IgD-negative memory B cell (primary cell): ENCODE results near the gene PGLYRP2. TPM values are rescaled to one million over a fixed set of nuclear protein-coding genes. Genes with fewer than 3 reads are reported as not detected.

Experiments used
- H3K27ac Mint-ChIP-seq, 3 donors: one replicate each; pipeline ENCODE4 v1.8.0; 2020 to 2022; ENCODE audit warnings: mild to moderate bottlenecking in 3 of 3, mixed read lengths in 3 of 3, moderate library complexity in 1 of 3
- H3K27me3 Mint-ChIP-seq: one replicate; pipeline ENCODE4 v1.8.0; 2021; ENCODE audit warnings: mixed read lengths
- H3K36me3 Mint-ChIP-seq: one replicate; pipeline ENCODE4 v1.8.0; 2020; ENCODE audit warnings: mild to moderate bottlenecking, mixed read lengths
- H3K4me1 Mint-ChIP-seq, 3 donors: one replicate each; pipeline ENCODE4 v1.8.0; 2020 to 2022; ENCODE audit warnings: mixed read lengths in 3 of 3, mild to moderate bottlenecking in 1 of 3
- H3K4me3 Mint-ChIP-seq, 4 donors: one replicate each; pipeline ENCODE4 v1.8.0; 2020 to 2022; ENCODE audit warnings: mild to moderate bottlenecking in 4 of 4, mixed read lengths in 4 of 4, moderate library complexity in 3 of 4
- H3K9me3 Mint-ChIP-seq, 3 donors: one replicate each; pipeline ENCODE4 v1.8.0; 2020 to 2021; ENCODE audit warnings: mixed read lengths in 3 of 3, mild to moderate bottlenecking in 1 of 3
- polyA plus RNA-seq: library from polyadenylated mRNA; unstranded; fragments of 300-500 nt; fragmentation: Illumina TruSeq; gene quantifications from one replicate; pipeline ENCODE4 v1.2.3, GENCODE V29; 2021

Gene PGLYRP2
- polyA plus RNA-seq, 1 donor from 2014 or later = not detected

DNA sequence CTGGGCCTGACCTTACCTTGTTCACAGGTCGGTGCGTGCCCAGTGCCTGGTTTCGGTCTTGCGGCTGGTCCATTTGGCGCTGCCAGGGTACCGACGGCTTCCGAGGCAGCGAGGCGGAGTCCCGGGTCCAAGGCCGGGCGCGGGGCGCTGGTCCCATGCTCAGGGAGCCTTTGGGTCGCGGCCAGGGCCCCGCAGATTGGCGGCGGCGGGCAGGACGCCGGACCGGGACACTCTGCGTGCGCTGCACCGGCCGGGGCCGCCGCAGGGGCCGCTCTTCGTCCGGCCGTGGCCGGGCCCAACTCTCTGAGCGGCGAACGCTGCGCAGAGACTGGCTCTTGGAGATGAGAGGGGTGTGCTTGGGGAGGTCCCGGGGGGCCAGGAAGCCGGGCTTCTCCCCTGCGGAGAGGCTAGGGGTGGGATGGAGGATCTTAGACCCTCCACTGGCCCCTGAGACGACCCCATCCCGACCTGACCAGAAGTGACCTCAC is 26.2 kb downstream of the PGLYRP2 start:
- Mint-ChIP-seq H3K9me3 (peaks cover 0 to 2% (median 0%) of the 10 kb centered on the region in 3 donors), H3K27me3 (no peaks in the 10 kb centered on the region), H3K36me3 (peaks cover 9% of the 10 kb centered on the region), H3K27ac (peak overlapping the region in 2 of 3 donors; percentile 16 to 81), H3K4me3 (no peak overlapping the region), H3K4me1 (peaks cover 0 to 6% (median 3%) of the 10 kb centered on the region in 3 donors)

DNA sequence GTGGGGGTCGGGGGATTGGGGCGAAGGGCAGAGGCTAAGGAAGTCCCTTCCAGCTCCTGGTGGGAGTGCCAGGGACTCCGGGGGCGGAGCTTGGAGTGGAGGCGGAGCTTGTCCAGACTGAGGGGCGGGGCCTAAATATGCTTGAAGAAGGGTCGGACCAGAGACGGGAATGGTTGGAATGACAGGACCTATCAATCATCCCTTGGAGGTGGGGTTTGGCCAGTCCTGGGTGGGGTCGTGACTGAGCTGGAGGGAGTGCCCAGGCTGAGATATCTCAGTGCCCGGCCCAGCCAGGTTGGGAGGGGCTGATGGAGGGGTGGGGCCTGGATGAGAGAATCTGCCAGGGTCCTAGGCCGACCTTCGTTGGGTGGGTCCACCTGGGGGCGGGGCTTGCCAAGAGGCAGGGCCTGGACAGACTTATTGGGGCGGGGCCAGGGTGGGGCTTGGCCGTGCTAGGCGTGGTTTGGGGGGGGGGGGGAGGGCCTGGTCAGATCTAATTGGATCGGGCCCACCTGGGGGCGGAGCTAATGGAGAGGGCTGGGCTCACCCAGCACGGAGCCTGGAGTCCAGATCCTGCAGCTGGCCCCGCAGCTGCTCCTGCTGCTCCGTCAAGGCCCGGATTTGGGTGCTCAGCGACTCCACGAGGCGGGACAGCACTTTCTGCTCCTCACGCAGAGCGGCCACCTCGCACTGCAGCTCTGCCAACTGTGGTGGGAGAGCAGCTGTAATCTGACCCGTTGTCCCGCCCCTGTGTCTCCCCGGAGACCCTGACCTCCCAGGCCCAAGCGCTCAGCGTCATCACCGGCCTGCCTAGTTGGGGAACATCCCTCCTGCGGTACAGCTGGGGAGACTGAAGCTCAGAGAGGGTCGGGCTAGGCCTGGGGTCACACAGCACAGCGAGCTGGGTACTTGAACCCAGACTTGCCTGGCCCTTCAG is 26.9 kb downstream of the PGLYRP2 start:
- Mint-ChIP-seq H3K4me3 (no peak overlapping the region), H3K36me3 (peaks cover 8% of the 10 kb centered on the region), H3K4me1 (peaks cover 0 to 6% (median 3%) of the 10 kb centered on the region in 3 donors)

DNA sequence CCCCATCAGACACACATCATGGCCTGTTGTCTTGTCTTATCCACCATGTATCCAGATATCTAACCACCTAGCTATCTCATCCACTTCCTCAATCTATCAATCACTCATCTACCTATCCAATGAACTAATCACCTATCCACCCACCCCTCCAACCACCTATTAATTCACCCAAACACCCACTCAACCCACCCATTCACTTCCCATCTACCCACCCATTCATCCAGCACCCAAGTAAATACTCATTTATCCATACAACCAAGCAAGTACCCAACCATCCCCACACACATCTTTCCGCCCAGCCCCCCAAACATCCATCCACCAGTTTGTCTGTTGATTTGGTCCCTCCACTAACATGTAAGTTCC is 28.8 kb downstream of the PGLYRP2 start:
- Mint-ChIP-seq H3K27me3 (no peaks in the 10 kb centered on the region), H3K4me1 (peaks cover 0 to 6% (median 6%) of the 10 kb centered on the region in 3 donors), H3K36me3 (peaks cover 8% of the 10 kb centered on the region)

More for the DNA sequence above, 26.9 kb downstream of the PGLYRP2 start:
- no peaks in the 10 kb centered on the region for H3K27me3 Mint-ChIP-seq
- no peak overlapping the region for H3K27ac Mint-ChIP-seq
- peaks cover 0 to 2% (median 0%) of the 10 kb centered on the region in 3 donors for H3K9me3 Mint-ChIP-seq

DNA sequence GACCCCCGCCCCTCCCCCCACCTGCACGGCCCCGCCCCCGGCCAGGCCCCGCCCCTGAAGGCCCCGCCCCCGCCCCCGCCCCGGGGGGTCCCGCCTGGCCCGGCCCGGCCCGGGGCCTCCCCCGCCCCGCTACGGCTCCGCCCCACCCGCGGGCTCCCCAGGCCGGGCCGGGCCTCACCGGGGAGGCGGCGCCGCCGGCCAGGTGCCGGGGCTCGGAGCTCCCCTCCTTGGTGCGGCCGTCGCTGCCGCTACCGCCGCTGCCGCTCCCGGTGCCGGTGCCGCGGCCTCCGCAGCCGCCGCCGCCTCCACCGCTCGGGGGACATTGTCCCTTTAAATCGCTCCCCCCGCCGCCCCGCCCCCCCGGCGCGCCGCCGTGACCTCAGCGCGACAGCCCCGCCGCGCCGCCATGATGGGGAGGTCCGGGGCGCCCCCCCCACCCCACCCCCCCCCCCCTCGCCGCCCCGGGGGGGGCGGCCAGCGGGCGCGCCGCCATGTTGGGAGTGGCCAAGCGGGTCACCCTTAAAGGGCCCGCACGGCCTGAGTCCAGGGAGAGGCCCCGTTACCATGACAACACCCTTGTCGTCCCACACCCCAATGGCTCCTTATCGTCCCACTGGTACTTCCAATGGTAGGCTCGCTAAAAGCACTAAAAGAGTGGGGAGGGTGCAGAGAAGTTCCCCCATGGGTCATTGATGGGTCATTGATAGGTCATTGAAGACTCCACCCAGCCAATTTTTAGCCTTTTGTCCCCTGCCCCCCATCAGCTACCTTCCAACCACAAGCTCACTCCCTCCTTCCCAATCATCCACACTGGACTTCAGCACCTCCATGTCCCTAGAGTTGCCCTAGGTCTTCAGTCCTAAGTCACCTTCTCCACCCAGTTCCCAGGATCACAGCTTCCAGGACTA is 29.4 kb downstream of the PGLYRP2 start, which contains the start of gene WIZ:
WIZ (minus strand) TSS at position 337 of the 908 bp plus-strand sequence. CDS start 1,649 bp downstream, outside the sequence.
- Mint-ChIP-seq H3K4me3 (peak within 1 kb of the TSS; percentile 65 to 91 (median 83)), H3K9me3 (peaks cover 0 to 2% (median 0%) of the 10 kb centered on the region in 3 donors), H3K36me3 (peaks cover 8% of the 10 kb centered on the region), H3K27me3 (no peaks in the 10 kb centered on the region), H3K4me1 (peaks cover 0 to 6% (median 6%) of the 10 kb centered on the region in 3 donors), H3K27ac (peak within 1 kb of the TSS; percentile 82 to 96 (median 89))

More for the DNA sequence above, 28.8 kb downstream of the PGLYRP2 start:
- Mint-ChIP-seq H3K9me3 (peaks cover 0 to 2% (median 0%) of the 10 kb centered on the region in 3 donors), H3K4me3 (peak overlapping the region; percentile 50 to 89 (median 80)), H3K27ac (peak overlapping the region; percentile 61 to 96 (median 89))

DNA sequence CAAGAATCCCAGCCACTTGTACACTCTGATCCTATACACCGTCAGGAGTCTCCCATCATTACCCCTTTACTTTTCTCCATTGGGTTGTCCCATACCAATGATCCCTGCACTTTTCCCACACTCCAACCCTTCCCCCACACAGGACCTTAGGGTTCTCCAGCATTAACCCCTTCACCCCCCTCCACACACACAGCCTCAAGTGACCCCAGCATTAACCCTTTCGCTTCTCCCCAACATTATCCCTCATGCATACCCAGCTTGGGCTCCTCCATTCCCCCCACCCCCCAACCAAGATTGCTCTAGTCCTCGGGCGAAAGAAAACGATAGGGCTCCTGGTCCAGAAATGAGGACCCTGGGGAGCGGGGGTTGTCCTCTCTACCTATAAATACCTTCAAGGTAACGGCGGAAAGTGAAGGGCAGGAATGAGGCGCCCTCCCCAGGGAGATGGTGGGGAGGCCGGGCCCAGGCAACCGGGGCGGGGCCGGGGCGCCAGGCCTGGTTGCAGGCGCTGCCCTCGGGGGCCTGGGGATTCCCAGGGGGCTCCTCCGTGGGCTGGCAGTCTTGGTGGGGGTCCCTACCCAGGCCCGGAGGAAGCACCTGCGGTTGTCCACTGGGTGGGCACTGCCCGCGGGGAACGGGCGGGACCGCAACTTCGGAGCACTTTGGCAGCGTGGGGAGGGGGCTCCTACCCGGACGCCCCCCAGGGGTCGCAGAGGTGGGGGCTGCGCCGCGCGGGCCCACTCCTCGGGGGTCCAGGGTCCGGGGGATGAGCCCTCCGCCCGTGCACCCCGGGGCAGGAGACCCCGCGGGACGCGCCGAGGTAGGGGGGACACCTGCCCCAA is 30.3 kb downstream of the PGLYRP2 start:
- Mint-ChIP-seq H3K4me1 (peaks cover 0 to 6% (median 6%) of the 10 kb centered on the region in 3 donors), H3K27ac (peak overlapping the region; percentile 4 to 82 (median 58)), H3K9me3 (peaks cover 0 to 2% (median 0%) of the 10 kb centered on the region in 3 donors), H3K36me3 (peaks cover 8% of the 10 kb centered on the region), H3K27me3 (no peaks in the 10 kb centered on the region), H3K4me3 (peak overlapping the region; percentile 65 to 91 (median 83))

DNA sequence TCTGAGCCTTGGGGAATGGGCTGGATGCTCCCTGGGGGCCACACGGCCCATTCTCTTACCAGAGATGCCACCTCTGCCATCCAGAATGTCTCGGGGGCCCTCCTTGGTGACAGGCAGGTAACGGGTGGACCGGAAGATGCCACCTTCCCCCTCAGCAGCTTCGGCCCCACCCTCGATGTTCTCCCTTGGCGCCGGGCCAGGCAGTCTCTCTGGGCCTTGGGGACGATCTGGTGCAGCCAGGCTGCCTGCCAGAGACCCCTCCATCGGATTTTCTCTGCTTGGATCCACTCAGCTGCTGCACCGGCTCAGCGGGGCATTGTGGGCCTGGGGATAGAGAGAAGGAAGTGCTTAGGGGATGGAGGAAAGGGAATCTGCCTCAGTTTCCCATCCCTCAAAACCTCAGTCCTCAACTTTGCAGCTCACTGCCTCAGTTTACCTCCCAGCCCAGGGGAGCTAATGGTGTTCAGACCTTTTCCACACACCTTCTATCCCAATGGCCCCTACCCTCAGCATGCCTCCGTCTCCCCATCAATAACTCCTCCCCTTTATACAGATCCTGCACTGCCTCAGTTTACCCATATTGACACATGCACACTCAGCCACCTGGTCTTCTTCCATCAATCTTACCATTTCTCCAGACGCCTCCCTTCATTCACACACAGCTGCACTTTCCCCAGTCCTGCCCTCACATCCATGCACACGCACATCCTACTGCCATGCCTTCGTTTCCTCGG is 31.1 kb downstream of the PGLYRP2 start:
- peak overlapping the region; percentile 75 to 91 (median 84) for H3K4me3 Mint-ChIP-seq
- H3K27ac Mint-ChIP-seq = peak overlapping the region; percentile 4 to 82 (median 58)
- peaks cover 0 to 2% (median 0%) of the 10 kb centered on the region in 3 donors for H3K9me3 Mint-ChIP-seq
- peaks cover 2% of the 10 kb centered on the region for H3K36me3 Mint-ChIP-seq
- peaks cover 0 to 6% (median 3%) of the 10 kb centered on the region in 3 donors for H3K4me1 Mint-ChIP-seq
- H3K27me3 Mint-ChIP-seq = no peaks in the 10 kb centered on the region

DNA sequence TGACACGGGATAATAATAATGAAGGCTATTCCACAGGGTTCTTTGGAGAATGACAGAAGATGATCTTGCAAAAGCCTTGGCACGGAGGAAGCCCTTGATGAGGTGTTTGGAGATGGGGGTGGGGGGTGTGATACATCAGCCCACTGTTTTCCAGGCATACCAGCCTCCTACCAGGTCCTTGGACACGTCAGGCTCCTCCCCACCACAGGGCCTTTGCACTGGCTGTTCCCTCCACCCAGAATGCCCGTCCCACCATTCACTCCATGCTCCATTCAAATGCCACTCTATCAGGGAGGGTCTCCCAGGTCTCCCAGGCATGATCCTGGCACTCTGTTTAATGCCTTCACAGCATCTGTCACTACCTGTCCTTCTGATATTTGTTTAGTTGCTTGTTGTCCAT is 32.2 kb downstream of the PGLYRP2 start:
- Mint-ChIP-seq H3K9me3 (peaks cover 0 to 2% (median 0%) of the 10 kb centered on the region in 3 donors), H3K4me3 (peak overlapping the region in 2 of 4 donors; percentile 24 to 76), H3K27me3 (no peaks in the 10 kb centered on the region), H3K4me1 (peaks cover 0 to 6% (median 3%) of the 10 kb centered on the region in 3 donors), H3K27ac (peak overlapping the region in 1 of 3 donors; percentile 40), H3K36me3 (peaks cover 1% of the 10 kb centered on the region)

DNA sequence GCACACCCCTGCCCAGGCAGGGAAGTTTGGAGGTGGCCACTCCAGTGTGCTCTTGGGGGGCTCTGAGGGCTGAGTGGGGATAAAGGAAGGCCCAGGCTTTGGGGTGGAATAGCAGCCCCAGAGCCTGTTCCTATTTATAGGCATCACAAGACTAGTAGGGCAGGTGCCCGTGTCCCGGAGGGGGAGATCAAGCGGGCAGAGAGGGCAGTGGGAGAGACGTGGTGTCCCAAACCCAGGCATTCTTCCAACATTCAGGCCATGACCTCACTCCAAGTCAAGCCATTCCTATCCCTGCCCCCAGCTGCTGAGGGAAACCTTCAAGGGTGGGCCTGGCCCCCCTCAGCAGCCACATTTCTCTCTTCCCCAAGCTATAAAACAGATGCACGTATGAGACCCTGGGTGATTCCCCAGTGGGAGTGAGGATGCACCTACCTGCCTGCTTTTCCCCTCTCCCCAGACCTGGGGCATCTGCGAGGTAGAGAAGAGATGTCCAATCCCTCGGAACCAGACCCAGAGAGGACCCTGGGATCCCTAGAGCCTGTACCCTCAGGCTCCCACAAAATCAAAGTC is 33.4 kb downstream of the PGLYRP2 start:
- Mint-ChIP-seq H3K27me3 (no peaks in the 10 kb centered on the region), H3K9me3 (peaks cover 0 to 2% (median 0%) of the 10 kb centered on the region in 3 donors), H3K4me3 (peak overlapping the region in 1 of 4 donors; percentile 76), H3K27ac (peak overlapping the region in 1 of 3 donors; percentile 40), H3K36me3 (no peaks in the 10 kb centered on the region), H3K4me1 (peaks cover 0 to 6% (median 3%) of the 10 kb centered on the region in 3 donors)

DNA sequence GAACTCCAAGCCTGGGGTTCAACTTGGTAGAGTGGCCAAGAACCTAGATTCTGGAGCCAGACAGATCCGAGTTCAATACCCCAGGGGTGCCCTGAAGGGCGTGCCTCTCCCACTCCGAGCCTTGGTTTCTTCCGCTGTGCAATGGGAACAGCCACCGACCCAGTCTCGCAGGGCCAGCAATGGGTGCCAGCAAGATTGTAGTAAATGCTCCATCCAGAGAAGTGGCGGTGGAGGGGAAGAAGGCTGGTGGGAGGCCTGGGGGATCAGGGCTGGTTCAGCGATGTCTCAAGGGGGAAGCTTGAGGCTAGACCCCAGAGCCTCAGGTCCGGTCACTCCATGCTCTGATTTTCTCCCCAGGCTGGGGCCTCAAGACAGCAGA is 34.1 kb downstream of the PGLYRP2 start:
- no peaks in the 10 kb centered on the region for H3K36me3 Mint-ChIP-seq
- H3K4me1 Mint-ChIP-seq = peaks cover 0 to 4% (median 3%) of the 10 kb centered on the region in 3 donors
- H3K9me3 Mint-ChIP-seq = peaks cover 0 to under 1% (median 0%) of the 10 kb centered on the region in 3 donors
- no peak overlapping the region for H3K4me3 Mint-ChIP-seq
- no peaks in the 10 kb centered on the region for H3K27me3 Mint-ChIP-seq
- peak overlapping the region in 1 of 3 donors; percentile 42 for H3K27ac Mint-ChIP-seq

DNA sequence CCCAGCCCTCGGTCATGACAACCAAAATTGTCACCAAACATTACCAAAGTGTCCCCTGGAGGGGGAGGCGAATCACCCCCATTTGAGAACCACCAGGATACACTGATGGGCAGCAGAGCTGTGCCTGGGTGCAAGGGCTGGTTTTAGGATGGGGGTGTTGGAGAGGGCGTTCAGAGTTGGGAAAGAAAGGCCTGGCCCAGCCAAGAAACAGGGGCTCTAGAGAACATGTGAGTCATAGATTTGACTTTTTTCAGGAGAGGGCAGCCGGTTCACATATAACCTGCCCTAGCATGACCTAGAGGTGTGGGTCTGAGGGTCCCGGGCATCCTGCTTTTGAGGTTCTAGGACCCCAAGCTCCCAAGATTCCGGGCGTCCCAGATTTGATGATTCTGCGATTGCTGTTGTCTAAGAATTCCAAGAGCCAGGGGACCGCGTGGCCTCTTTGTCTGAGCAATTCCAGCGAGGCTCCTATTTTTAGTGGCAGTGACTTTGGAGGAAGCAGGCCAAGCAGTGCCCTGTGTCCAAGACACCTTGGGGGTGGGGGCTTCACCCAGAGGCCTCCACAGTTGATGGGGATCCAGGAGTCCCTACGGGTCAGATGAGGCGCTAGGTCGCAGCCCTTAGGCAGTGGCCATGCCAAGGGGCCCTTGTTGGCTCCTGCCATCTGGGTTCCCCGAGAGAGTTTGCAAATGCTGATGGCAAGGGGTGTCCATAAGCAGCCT is 34.6 kb downstream of the PGLYRP2 start:
- no peaks in the 10 kb centered on the region for H3K36me3 Mint-ChIP-seq
- peaks cover 0 to 3% (median 3%) of the 10 kb centered on the region in 3 donors for H3K4me1 Mint-ChIP-seq
- H3K9me3 Mint-ChIP-seq = no peaks in the 10 kb centered on the region
- H3K27ac Mint-ChIP-seq = peak overlapping the region in 1 of 3 donors; percentile 42
- peak overlapping the region in 1 of 4 donors; percentile 17 for H3K4me3 Mint-ChIP-seq
- H3K27me3 Mint-ChIP-seq = no peaks in the 10 kb centered on the region

DNA sequence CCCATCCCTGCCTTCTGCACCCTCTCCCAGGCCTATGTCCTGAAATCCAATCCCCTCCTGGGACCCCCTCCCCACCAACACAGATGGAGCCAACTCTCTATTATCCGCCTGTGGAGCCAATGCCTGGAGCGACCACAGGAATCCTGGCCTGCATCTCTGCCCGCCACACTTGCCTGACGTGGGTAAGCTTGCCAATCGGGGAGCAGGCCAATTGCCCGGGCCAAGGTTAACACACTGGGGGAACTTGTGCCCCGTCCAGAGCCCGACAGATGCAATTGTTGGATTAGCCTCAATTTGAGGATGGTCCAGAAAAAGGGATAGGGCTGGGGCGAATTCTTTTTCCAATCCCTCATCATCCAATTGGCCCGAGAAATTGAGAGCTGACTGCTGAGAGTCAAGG is 35.5 kb downstream of the PGLYRP2 start:
- no peaks in the 10 kb centered on the region for H3K36me3 Mint-ChIP-seq
- H3K27ac Mint-ChIP-seq = peak overlapping the region in 1 of 3 donors; percentile 74
- no peaks in the 10 kb centered on the region for H3K27me3 Mint-ChIP-seq
- H3K9me3 Mint-ChIP-seq = no peaks in the 10 kb centered on the region
- peaks cover 0 to 3% (median 3%) of the 10 kb centered on the region in 3 donors for H3K4me1 Mint-ChIP-seq
- peak overlapping the region in 1 of 4 donors; percentile 22 for H3K4me3 Mint-ChIP-seq

DNA sequence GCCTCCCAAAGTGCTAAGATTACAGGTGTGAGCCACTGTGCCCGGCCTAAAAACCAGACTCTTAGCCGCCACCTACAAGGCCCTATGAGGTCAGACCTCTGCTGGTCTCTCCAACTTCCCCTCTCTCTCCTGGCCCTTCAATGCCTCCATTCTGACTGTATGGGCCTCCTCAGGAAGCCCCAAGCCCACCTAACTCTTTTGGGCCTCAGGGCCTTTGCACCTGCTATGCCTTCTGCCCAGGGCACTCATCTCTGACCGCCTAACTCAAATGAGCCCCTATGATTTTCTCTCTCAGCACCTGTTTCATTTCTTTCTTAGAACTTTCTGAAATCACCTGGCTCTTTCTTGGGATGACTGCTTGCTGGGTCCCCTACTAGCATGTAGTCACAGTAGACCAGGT is 36.0 kb downstream of the PGLYRP2 start:
- no peaks in the 10 kb centered on the region for H3K9me3 Mint-ChIP-seq
- peak overlapping the region in 1 of 4 donors; percentile 22 for H3K4me3 Mint-ChIP-seq
- H3K27ac Mint-ChIP-seq = peak overlapping the region in 1 of 3 donors; percentile 74
- peaks cover 0 to 3% (median under 1%) of the 10 kb centered on the region in 3 donors for H3K4me1 Mint-ChIP-seq
- no peaks in the 10 kb centered on the region for H3K27me3 Mint-ChIP-seq
- H3K36me3 Mint-ChIP-seq = no peaks in the 10 kb centered on the region
